Left hindlimb (tissue), 1 donor: ENCODE results near the gene FAM3D.
"Not testable (repeated sequence)": the region's sequence is repeated elsewhere in the genome, so short reads cannot be mapped to it uniquely, and the experiment has no call there.

Experiments used
- DNase-seq: peaks from one replicate; pipeline ENCODE4 v3.0.0-alpha.2; 2018

FAM3D gene, protein sequence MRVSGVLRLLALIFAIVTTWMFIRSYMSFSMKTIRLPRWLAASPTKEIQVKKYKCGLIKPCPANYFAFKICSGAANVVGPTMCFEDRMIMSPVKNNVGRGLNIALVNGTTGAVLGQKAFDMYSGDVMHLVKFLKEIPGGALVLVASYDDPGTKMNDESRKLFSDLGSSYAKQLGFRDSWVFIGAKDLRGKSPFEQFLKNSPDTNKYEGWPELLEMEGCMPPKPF

DNA sequence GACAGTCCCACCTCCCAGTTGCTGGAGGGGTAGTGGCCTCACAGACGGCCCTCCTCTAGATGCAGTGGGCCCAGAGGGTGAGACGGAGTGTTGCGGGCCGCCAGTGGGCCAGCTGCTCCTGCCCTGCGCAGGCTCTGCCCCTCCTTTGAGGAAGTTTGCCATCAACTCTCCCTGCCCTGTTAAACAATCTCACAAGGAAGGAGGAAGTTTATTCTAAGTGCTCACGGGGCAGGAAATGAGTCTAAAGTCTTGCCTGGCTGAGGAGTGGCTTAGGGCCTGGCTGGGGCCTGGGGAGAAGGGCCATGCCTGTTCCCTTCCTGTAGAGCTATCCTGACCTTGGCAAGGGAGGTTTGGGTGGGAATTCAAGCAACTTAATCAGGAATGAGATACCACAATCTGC, at the start of gene FAM3D:
FAM3D (minus strand) TSS at position 92 of the 400 bp plus-strand sequence. CDS start 11,211 bp downstream, outside the sequence.
- DNase-seq = no peak

DNA sequence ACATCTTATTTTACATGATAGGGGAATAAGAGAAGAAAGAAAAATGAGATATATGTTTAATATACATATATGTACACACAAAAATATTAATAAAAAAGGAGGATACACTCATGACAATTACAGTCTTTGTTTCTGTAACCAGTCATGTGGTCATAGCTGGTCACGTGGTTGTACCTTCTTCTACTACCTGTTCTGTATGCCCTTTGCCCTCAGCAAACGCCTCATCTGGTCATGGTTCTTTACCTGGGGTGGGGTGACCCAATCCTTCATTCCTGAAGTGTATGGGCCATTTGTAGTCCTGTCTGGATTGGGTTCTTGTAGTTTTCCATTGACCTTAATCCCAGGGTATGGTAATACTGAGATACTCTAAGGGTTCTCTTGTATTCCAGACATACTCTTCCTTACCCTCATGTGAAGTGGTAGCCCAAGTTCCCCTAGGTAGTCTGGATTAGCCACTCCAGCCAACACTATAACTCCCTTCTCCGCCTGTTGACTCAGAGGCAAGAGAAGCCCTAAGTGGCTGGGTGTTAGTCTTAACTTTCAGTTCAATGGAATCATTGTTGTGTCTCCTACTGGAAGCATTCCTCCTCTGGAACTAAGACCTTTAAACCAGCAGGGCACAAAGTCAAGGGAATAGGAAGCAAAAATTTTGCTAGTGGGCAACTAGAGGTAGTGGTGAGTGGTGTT, 47.3 kb upstream of the FAM3D start:
- DNase-seq = no peak

DNA sequence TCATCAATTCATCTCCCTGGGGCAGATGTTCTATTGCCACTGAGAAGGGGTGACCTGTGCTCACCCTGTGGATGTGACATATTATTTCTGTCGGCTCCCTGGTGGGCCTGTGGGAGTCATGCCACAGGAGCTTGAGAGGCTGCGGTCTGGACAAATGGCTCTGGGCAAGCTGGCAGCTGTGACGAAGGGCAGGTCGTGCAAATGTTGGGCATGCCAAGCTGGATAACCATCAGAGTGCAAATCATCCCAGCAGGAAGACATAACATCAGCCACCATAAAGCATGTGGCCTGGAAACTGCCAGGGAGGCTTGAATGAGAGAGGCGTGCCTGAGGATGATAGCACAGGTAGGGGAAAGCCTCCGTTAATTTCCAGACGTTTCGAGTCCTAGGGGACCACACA, 45.3 kb upstream of the FAM3D start:
- DNase-seq = no peak

DNA sequence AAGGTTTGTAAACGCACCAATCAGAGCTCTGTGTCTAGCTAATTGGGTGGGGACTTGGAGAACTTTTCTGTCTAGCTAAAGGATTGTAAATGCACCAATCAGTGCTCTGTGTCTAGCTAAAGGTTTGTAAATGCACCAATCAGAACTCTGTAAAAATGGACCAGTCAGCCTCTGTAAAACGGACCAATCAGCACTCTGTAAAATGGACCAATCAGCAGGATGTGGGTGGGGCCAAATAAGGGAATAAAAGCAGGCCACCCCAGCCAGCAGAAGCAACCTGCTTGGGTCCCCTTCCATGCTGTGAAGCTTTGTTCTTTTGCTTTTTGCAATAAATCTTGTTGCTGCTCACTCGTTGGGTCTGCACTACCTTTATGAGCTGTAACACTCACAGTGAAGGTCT, 42.4 kb upstream of the FAM3D start:
- DNase-seq = not testable (repeated sequence)

DNA sequence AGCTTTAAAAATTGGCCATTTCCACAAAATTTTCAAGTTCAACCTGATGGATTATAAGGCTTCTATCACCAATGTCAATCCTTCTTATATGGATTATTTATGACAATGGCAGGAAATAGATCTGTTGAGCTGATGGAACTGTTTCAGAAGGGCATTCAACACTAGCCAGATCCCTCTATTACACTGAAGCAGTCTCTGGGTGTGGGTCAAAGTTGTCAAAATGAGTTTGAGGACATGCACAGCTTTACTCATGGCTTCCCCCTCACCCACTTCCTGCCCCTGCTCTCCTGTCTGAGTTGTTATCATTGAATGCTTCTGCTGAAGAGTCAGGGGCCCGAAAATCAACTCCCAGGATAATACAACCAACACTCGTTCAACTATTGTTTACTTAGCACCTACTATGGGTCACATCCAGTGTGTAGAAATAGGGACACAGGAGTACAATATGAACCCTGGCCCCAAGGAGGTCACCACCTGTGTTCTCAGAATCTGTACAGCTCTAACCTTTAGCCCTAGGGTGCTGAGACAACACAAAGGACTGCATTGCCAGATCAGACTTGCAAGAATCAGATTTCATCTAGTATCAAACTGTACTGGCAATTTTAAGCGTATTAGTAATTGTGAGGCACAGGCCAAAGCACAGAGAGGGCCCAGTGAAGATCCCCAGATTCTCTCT, 41.7 kb upstream of the FAM3D start:
- DNase-seq = no peak

DNA sequence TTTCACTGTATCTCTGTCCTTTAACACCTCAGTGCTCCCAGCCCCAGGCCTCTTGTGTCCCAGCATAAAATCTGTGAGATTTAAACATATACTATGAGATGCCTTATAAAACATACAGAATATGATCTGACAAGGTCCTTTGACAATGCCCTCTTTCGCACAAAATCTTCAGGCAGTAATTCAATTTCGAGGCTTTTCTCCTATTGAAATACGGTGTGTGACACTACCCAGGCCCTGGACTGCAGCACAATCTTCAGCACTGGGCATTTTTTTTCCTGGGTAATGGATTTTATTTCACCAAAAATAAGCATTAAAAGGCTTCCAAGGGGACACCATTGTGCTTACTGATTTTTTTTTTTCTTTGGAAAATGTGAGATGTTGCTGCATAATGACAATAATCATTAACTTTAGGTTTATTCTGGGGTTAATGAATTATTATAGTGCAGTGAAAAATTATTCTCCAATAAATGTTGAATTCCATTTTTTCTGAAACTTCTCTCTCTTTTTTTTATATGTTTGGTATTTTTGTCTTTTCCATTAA, 40.9 kb upstream of the FAM3D start:
- DNase-seq = no peak

DNA sequence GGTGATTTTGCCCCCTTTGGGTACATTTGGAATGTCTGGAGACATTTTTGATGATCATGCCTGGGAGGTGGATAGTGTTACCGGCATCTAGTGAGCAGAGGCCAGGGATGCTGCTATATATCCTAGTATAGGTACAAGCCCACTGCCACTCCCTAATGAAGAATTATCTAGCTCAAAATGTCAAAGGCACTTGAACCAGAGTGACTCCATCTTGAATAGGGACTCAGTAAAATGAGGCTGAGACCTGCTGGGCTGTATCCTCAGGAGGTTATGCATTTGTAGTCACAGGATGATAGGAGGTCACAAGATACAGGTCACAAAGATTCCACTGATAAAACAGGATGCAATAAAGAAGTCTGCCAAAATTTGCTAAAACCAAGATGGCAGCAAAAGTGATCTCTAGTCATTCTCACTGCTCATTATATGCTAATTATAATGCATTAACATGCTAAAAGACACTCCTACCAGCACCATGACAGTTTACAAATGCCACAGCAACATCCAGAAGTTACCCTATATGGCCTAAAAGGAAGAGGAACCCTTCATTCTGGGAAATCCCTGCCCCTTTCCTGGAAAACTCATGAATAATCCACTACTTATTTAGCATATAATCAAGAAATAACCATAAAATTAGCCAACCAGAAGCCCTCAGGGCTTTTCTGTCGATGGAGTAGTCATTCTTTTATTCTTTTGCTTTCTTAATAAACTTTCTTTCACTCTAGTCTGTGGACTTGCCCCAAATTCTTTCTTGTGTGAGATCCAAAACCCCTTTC, 40.0 kb upstream of the FAM3D start:
- no peak for DNase-seq

DNA sequence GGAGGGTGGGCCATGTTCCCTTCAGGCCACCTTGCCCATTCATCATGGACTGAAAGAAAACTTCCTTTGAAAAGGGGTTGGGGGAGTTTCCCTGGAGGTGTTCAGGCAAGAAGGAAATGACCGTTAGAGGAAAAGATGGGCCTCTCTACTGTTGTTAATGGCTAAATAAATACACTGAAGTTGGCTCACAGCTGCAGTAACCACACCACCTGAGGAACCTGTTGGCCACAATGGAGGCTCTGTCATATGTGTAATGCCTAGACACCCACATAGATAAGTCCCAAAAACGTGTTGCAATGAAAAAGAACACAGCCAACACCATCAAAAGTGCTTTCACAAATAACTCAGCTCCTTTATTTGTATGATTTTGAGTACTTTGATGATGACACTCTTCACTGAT, 38.2 kb upstream of the FAM3D start:
- DNase-seq = no peak

DNA sequence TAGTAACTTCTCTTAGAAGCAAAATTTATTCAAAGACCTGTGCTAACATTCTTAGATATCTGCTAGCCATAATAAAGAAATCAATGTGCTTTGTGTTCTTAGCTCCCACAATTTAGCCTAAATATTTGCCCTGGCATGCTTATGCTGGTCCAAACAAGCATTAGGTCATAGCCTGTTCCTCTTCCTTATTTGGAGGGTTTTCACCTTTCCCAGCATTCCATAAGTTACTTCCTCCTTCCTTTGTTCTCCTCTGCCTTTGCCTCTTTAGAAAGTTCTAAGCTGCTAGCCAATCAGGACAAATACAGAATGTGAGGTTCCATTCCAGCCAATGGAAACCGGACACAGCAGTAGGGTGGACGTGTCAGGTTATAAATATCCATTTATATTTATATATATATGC, 37.7 kb upstream of the FAM3D start:
- DNase-seq = not testable (repeated sequence)

DNA sequence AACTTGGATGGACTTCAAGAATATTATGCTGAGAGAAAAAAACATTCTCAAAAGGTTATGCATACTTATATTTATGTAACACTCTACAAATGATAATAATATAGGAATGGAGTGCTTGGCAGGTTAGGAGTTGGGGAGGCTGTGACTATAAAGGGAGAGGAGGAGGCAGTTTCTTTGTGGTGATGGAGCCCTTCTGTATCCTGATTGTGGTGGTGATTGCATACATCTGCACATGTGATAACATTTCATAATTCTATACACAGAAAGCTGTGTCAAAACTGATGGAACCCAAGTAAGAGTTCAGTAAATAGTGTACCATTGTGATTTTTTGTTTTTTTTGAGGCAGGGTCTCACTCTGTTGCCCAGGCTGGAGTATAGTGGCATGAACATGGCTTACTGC, 31.7 kb upstream of the FAM3D start:
- DNase-seq = no peak

DNA sequence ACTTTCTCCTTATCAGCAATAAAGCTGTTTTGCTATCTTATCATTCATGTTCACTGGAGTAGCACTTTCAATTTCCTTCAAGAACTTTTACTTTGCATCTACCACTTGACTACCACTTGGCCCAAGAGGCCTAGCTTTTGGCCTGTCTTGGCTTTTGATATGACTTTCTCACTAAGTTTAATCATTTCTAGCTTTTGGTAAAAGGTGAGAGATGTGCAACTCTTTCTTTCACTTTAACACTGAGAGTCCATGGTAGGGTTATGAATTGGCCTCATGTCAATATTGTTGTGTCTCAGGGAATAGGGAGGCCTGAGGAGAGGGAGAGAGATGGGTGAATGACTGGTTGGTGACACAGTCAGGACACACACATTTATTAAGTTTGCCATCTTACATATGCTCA, 31.0 kb upstream of the FAM3D start:
- DNase-seq = no peak

DNA sequence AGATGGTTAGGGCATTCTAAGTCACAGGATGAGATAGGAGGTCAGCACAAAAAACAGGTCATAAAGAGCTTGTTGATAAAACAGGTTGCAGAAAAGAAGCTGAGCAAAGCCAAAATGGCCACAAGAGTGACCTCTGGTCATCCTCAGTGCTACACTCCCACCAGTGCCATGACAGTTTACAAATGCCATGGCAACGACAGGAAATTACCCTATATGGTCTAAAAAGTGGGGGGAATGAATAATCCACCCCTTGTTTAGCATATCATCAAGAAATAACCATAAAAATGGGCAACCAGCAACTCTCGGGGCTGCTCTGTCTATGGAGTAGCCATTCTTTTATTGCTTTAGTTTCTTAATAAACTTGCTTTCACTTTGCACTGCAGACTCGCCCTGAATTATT, 30.2 kb upstream of the FAM3D start:
- DNase-seq = not testable (repeated sequence)

DNA sequence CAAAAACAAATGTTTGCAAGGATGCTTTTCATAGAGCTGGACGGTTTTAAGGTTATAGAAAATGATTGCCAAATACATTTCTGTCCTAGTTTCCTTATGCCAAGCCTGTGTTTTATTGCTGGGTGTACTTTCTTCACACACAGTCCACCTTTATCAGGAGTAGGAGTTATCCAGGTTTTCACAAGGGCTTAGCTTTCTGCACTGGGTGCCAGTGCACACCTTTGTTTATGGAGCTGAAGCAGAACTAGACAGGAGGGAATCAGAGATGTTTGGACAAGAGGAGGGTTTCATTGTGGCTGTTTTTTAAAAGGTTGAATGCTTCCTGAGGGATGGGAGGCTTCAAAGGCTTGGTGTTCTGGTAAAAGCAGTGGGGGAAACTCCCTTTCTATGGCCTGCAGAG, 29.5 kb upstream of the FAM3D start:
- no peak for DNase-seq

DNA sequence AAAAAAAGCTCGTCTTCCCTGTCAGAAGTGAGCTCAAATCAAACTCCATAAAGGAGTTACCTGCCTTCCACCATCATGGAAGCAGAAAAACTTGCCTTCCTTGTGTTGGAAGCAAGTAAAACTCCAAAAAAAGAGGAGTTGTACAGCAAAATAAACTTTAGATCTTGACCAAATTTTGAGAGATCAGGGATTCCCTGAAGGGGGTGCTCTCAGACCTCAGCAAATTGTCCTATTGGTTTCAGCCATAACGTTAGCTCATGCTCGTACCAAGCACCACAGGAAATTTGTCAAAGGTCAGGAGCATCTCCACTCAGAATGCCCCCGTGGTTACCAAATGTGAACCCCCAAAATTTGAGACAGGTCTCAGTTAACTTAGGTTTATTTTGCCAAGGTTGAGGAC, 28.7 kb upstream of the FAM3D start:
- not testable (repeated sequence) for DNase-seq

DNA sequence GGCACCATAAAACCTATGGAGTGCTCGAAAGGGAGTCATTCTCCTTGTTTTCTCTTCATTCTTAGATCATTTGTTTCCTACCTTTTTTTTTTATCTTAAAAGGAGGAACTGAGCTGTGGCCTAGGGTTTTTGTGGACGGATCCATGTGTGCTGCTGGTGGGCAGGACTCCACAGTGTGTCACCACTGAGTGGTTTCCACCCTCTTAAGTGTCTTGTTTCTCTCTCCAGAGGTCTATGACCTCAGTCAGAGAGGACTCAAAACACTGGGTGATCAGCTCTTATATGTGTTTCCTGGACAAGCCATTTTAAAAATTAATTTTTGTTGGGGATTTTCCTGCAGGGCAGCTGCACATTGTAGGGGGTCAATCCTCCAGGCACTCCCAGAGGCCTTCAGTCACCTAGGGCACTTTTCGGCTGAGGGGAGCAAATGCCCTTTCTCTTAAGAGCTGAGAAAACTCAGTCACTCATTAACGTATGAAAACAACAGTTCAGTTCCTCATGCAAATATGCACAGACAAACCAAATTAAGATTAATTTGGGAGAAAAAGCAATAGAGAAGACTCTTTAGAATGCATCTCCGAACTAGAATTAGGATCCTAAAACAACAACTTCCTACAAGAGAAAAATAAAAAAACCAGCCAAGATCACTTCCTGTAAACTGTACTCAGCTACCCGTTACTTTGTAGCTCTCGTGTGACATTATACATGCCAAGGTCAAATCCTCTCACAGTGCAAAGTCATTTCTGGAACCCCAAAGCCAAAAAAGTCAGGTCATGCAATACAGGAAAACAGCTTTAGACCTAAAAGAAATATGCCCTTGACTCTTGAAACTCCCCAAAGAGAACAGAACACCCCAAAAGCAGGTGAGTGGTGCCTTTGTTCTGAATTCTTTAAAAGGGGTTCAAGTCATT, 27.6 kb upstream of the FAM3D start:
- no peak for DNase-seq

DNA sequence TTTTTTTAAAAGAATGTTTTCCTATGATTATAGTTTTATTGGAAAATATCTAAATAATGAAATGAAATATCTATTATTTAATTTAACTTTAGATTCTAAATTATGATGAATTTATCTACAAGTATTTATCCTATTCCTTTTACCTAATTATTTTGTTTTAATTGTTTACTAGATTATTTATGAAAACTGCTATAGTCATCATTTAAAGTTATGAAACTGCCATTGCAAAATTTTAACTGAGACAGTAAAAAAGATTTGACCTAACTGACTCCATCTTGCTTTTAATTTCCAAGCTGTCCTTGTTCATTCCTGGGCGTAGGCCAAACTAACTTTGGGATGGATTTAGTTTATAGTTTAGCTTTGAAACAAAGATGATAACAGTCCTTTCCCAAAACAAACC, 25.9 kb upstream of the FAM3D start:
- DNase-seq = no peak

DNA sequence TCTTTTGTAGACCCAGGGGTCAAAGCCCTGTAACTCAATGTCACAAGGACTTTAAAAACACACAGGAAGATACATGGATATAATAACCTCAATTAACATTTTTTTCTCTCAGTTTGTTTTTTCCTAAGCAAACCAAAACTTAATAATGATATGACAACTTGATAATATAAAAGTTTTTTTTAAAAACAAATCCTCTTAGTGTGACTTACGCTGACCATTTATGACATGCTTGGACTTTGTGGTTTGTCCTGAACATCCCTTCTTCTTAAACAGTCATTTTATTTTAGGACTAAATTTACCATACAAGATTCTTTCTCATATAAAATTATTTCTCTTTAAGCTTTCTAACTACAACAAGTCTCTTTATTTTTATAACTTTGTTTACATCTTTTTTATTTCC, 25.4 kb upstream of the FAM3D start:
- DNase-seq = no peak

DNA sequence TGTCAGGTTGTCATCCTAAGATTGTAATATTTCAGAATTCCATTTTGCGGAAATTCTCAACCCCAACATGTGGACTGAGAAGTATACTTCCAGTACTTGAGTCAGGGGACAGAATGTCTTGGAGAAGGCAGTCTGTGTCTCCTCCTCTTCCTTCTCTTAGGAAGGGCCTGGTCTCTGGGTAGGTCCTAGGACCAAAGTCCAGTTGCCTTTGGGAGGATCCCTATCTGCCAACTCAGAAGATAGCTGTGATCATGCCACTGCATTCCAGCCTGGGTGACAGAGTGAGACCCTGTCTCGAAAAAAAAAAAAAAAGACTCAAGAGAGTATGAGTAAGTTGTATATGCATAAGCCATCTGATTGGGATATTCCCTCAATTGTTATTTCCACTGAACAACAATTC, 23.9 kb upstream of the FAM3D start:
- no peak for DNase-seq

DNA sequence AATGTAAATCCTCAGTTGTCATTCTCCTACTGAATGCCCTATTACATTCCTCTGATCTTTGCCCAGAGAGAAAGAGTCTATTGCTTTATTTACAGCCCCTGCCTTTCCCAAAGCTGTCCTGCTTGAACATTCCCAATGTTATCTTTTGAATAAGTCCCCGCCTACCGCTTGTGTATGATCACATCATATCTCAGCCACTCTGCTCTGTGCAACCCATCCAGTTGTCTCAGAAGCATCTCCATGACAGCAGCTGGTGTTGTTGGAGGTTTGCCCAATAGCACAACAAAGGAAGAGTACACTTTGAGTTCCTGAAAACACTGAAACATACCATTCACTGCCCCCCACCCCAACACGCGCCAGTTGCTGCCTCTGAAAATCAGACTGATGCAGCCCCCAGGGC, 22.0 kb upstream of the FAM3D start:
- peak; percentile 63 for DNase-seq

DNA sequence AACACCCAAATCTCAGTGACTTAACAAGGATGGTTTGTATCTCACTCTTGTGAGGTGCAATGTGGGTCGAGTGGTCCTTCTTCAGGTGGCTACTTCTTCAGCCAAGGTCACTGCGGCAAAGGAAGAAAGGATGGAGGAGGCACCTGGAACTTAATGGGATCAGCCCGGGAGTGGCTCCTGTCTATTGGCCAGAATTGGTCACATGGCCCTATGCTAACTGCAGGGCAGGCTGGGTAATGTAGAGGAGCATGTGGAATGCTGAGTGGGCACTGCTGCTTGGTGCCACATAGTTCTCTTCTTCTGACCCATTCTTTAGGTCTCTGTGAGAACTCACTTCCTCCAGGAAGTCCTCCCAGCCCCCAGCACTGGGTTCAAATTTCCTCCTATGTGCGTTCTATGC, 20.3 kb upstream of the FAM3D start:
- no peak for DNase-seq

DNA sequence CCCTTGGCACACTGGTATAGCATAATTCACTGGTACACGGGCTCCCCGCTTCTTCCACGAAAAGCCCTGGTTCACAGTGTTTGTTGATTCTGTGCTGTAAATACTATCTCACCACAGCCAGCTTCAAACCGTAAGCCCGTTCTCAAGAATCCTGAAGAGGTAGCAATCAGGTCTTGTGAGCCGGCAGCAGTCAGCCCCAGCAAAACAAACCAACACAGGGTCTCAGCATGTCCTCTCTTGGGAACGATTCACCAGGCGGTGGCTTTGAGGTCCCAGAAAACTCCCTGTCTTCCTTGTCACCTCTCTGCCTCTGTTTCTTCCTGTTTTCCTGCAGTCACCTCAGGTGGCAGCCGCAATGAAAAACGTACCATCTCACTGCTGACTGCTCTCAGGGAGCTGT, 19.1 kb upstream of the FAM3D start:
- DNase-seq = no peak

DNA sequence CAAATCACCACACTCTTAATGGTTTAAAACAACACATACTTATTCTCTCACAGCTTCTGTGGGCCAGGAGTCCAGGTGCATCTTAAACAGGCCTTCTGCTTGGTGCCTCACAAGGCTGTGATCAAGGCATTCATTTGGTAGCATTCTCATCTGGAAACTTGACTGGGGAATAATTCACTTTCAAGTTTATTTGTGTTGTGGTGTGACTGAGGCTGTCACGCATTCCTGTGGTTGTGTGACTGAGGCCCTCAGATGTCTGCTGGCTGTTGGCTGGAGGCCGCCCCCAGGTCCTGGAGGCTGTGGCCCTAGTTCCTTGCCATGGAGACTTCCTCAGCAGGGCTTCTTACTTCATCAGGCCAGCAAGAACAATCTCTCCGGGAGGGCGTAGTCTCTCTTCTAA, 16.9 kb upstream of the FAM3D start:
- DNase-seq = no peak
